Activated T-cell treated with anti-CD3 and anti-CD28 coated beads for 48 hours (primary cell): ENCODE measurements around the gene C1orf35.

Experiments
- DNase-seq: peaks from one replicate; pipeline ENCODE4 v3.0.0-alpha.2; 2020; ENCODE audit warnings: low read depth

C1orf35 gene

DNA sequence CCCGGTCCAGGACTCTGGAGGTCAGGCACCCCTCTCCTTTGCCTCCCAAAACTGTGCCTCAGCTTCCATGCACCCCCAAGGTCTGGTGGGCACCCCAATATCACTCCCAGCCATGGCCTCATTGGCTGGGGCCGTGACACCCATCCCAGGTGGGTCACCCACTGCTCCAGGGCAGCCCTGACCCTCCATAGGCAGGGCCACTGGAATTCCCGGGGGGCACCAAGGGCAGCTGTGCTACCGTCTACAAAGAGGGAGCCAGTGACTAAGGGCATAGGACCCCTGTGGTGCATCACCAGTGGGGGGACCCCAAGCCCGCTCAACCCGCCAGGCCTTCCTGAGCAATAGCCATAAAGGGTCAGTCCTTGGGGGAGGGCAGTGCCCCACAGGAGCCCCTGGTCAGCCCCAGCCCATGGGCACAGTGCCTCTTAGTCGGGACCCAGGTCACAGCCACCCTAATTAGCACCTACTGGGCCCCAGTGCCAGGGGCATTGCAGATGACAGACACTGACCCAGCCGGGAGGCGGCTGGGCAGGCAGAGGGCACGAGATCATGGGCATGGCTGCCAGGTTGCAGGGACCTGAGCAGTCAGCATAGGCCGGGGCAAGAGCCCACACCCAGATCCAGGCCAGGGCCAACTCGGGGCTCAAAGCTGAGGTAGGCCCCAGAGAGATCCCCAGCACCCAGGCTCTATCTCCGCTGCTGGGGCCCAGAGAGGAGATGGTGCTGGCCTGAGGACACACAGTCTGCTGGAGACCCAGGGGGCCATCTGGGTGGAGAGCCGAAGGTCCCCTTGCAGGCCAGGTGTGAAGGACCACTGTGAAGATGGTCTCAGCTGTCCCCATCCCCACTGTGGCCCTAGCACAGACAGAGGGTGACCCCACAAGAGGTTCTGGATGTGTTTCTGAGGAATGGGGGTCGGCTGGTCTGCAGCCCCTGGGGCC is 39.6 kb downstream of the C1orf35 start:
- DNase-seq, result no peak

DNA sequence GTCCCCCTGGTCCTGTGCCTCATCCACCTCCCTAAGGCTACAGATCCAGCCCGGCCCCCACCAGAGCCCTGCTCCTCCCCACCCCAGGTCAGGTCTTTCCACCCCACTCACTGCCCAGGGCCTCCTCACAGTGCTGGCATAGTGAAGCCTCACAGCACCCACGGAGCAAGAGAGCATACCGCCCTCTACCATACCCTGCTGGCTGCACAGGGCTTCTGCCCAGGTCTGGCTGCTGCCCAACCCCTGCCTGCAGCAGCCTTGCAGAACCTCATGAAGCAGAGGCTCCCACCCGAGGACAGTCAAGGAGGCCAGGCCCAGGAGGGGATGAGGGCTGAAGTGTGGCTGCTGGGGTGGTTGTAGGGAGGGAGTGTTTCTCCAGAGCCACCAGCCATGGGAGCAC is 40.3 kb downstream of the C1orf35 start:
- no peak for DNase-seq

DNA sequence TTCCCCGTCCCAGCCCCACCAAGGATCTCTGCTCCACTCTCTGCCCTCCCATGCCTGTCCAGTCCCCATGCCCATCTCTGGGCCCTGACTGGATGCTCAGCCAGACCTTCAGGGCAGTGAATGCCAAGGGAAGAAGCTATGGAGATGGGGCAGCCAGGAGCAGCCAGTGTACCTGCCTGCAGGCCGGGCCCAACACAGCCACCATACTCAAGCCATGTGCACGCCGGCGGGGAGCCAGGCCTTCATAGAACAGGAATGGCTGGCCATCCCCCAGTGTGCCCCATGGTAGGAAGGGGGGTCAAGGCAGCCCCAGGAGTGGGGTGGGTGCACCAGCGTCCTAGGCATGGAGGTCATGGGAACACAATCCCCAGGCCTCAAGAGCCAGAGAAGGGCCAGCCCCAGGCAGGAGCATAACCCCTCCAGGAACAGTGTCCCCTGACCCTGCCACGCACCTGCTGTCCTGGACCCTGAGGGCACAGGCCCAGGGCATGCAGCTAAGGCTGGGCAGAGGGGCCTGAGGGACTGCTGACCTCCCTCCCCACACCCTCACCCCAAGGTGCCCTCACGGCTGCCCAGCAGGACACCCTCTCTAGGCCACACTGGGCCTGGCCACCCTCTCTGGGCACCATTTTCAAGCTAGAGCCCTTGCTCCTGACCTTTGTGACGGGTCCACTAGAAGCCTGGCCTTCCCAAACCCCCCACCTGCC is 40.9 kb downstream of the C1orf35 start:
- DNase-seq, result no peak

DNA sequence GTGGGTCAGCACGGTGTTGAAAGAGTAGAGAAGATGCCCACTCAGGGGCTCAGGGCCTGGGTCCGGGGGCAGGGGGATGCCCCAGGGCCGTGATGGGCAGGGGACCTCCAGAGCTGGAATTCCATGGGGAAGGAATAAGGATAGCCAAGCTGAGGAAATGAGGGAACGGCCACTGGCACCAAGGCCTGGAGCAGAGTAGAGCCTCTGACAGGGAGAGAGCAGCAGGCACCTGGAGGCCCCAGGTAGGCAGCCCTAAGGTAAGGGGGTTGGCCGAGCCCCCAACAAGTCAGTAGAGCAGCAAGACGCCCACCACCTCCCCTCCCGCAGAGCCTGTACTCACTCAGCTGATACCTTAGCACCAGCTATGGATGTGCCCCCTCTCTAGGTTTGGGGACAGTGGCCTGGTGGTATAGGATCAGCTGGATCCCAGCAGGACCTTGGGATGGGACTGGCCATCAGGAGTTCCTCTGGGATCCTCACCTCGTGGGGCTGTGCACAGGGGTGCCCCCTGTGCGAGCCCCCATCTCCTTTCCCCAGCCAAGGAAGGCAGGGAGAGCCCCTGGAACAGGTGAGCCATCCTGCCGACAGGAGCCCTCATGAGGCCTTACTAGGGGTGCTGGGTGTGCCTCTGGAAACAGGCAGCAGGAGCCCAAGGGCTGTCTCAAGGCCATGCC is 41.6 kb downstream of the C1orf35 start:
- DNase-seq, result no peak

DNA sequence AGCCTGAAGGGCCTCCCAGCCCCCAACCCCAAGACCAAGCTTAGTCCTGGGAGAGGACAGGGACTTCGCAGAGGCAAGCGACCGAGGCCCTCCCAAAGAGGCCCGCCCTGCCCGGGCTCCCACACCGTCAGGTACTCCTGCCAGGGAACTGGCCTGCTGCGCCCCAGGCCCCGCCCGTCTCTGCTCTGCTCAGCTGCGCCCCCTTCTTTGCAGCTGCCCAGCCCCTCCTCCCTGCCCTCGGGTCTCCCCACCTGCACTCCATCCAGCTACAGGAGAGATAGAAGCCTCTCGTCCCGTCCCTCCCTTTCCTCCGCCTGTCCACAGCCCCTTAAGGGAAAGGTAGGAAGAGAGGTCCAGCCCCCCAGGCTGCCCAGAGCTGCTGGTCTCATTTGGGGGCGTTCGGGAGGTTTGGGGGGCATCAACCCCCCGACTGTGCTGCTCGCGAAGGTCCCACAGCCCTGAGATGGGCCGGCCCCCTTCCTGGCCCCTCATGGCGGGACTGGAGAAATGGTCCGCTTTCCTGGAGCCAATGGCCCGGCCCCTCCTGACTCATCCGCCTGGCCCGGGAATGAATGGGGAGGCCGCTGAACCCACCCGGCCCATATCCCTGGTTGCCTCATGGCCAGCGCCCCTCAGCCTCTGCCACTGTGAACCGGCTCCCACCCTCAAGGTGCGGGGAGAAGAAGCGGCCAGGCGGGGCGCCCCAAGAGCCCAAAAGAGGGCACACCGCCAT is 42.5 kb downstream of the C1orf35 start:
- no peak for DNase-seq

DNA sequence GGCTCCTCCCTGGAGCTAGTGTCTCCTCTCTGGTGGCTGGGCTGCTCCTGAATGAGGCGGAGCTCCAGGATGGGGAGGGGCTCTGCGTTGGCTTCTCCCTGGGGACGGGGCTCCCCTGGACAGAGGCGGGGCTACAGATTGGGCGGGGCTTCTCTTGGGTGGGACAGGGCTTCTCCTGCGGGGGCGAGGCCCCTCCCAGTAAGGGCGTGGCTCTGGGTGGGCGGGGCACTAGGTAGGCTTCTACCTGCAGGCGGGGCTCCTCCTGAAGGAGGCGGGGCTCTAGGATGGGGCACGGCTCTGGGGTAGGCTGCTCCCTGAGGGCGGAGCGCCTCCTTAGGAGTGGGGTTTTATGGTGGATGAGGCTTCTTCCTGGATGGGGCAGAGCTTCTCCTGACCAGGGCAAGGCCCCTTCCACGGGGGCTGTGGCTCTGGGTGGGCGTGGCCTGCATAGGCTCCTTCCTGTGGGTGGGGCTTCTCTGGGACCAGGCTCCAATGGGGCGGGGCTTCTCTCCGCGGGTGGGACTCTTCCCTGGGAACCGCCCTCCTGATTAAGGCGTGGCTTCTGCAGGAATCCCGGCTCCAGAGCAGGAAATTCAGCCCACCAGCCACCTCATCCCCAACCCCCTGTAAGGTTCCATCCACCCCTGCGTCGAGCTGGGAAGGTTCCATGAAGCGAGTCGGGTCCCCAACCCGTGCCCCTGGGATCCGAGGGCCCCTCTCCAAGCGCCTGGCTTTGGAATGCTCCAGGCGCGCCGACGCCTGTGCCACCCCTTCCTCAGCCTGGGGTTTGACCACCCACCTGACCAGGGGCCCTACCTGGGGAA is 43.3 kb downstream of the C1orf35 start:
- peak; percentile 82 for DNase-seq

DNA sequence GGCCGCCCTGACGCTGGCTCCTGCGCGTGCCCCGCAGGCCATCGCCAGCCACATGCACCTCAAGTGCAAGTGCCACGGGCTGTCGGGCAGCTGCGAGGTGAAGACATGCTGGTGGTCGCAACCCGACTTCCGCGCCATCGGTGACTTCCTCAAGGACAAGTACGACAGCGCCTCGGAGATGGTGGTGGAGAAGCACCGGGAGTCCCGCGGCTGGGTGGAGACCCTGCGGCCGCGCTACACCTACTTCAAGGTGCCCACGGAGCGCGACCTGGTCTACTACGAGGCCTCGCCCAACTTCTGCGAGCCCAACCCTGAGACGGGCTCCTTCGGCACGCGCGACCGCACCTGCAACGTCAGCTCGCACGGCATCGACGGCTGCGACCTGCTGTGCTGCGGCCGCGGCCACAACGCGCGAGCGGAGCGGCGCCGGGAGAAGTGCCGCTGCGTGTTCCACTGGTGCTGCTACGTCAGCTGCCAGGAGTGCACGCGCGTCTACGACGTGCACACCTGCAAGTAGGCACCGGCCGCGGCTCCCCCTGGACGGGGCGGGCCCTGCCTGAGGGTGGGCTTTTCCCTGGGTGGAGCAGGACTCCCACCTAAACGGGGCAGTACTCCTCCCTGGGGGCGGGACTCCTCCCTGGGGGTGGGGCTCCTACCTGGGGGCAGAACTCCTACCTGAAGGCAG is 44.0 kb downstream of the C1orf35 start:
- peak; percentile 37 for DNase-seq

DNA sequence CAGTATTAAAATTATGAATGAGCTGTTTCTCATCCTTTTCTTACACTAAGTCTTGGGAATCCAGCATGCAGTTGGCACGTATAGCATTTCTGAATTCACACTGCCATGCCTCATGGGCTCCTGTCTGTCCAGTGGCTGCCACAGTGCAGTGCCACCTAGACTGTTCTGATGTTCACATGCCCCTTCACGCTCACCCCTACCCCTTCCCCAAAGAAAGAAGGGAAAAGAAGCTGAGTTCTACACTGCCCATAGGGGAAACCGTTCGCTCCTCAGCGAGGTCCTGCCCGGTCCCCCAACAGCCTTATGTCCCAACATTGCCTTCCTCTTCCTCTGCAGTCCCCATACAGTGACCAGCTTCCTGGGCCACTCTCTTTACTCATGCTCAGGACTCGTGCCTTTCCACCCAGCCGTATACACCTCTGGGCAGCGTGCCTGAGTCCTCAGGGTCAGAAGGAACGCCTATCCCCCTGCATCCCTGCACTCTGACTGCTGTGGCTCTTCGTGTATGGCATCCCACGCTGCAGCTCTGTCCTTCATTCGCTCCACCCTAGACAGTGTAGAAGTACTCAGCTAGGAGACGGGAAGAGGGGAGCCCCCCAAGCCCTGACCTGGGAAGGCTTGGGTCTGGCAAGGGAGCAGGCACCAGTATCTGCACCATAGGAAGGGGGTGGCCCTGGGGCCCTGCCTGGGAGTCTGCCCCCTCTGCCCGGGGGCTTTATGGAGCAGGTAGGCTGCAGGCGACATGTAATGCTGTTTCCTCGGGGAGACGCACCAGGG is 44.8 kb downstream of the C1orf35 start:
- no peak for DNase-seq
